GM12874 (cell line): ENCODE data around the gene CDC37L1.

ENCODE experiments used
- CTCF ChIP-seq: IDR thresholded peaks from 2 replicates; pipeline ENCODE4 v1.5.1; 2011; ENCODE audit warnings: low read depth, mild to moderate bottlenecking, control low read depth, low read length, moderate library complexity; ENCODE audit not compliant: insufficient read depth

The CDC37L1 gene

GRCh38 chr9:4663956-4664355, 15.4 kb upstream of the CDC37L1 start:
- TF ChIP-seq CTCF, result no peak

DNA sequence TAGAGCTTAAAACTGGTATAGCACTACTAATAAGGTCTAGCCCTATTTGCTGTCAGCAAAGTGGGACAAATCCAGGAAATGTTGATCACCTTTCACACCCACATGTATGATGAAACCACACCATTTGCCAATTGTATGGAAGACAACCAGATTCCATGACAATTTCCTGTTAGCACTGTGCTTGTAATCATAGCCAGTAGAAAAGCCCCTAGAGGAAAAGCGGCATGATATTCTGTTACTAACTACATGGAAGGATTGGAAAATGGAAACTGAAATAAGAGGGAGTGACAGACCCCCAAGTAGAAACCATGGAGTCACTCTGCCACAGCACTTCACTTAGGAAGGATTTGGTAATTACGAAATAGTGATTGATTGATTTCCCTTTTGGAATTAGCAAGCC, 14.0 kb upstream of the CDC37L1 start:
- TF ChIP-seq CTCF, result no peak

DNA sequence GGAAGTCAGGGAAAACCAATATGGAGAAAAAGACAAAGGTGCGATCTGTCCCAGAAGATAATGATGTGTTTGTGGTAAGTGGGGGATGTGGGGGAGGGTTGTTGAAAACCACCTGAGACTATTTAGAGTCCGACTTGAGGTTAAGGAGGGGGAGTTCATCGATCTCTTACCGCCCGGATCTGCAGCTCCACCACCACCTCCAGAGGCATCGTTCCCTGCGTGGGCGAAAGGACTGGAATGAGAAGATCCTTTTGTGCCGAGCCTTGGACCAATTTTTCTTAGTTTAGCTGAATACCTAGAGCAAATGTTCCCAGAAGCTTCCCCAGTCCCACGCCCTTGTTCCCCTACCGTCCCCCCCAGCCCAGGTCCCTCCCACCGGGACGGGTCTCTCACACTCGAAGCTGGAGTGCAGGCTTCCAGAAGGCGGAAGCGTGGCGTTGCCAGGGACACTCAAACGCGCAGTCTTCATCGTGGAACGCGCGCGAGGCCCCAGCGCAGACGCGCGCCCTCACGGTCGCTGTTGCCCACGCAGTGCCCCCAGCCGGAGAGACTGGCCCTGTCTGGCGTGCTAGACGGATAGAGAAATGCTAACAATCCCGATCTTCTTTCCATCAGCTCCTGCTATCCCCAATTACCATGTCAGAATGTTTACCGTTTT, 13.2 kb upstream of the CDC37L1 start, which contains the start of gene SPATA6L:
Gene SPATA6L, minus strand, starts transcription at position 439 of the 658 bp plus-strand sequence. Its CDS starts 230 bp downstream, at position 209.
- TF ChIP-seq CTCF, result no peak

- TF ChIP-seq CTCF, result no peak
Measured at GRCh38 chr9:4667681-4668080, 11.7 kb upstream of the CDC37L1 start.

GRCh38 chr9:4668604-4669003, 10.8 kb upstream of the CDC37L1 start:
- no peak for TF ChIP-seq CTCF

DNA sequence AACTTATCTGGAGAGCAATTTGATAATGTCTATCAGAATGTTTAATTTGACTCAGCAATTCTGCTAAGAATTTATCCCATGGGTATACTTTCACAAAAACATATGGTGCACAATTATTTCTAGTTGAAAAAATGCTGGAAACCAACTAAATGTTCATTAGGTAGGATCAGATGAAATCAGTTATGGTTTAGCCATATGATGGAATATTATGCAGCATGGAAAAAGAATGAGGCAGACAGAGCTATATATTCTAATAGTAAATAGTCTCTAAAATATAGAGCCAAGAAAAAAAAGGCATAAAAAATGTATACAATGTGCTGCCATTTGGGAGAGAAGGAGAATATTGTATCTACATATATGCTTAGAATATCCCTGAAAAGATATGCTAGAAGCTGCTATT, 9.5 kb upstream of the CDC37L1 start:
- TF ChIP-seq CTCF, result no peak

DNA sequence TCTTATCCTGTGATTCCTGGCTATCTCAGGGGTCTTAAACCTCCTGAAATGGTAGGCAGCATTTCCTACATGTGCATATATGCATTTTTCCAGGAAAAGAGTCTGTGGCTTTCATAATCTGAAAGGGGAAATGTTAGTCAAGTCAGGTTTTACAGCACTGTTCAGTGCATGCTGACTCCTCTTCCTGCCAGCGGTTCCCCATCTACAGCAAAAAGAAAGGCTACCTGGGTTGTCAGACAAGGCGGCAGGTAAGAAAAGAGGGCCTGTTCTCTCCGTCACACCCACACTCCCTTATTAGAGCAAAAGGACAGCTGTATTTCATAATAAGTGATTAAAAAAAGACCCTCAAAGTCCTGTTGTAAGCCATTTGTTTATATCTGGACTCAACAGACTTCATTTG, 8.8 kb upstream of the CDC37L1 start:
- TF ChIP-seq CTCF, result no peak

DNA sequence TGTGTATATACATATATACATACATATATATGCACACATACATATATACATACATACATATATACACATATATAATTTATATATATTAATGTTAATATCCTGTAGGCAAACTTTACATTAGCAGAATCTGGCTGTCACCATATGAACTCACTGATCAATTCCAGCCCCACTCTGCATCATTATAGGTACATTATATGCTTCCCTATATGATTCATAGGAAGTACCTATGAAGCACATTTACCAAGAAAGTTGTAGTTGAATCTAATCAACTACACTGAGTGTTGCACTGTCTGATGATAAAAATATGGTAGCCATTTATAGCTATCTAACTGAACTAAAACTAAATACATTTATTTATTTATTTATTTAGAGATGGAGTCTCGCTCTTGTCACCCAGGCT, 7.6 kb upstream of the CDC37L1 start:
- no peak for TF ChIP-seq CTCF
